Measurements from ENCODE around the gene PRUNE1. TPM values are rescaled to one million over a fixed set of nuclear protein-coding genes. Genes with fewer than 3 reads are reported as not detected.

Gene PRUNE1
- polyA plus RNA-seq, 2 of the 4 experiments (the other 2 are of a cell fraction) = 11.9 to 27.5 TPM

DNA sequence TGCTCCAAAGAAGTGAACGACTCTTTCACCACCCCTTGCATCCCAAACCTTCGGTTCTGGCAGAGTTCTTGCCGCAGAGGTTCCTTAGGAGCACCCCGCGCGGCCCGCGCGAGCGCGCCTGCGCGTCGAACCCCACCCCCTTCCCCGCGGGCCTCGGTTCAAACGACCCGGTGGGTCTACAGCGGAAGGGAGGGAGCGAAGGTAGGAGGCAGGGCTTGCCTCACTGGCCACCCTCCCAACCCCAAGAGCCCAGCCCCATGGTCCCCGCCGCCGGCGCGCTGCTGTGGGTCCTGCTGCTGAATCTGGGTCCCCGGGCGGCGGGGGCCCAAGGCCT, 39.3 kb downstream of the PRUNE1 start, which contains the start of gene C1orf56:
TSS of gene C1orf56 (plus strand) at position 161 of the 334 bp plus-strand sequence. CDS start at position 258, 97 bp downstream.
- ATAC-seq (peak; percentile 82 to 84), FAIRE-seq (no peak), DNase-seq (ENCODE audit: low read depth in 1 of 2, low spot score in 1 of 2) (peak; percentile 76 to 91)
- Histone ChIP-seq H3K4me2 (peak within 1 kb of the TSS; percentile 95), H3K9me3 (no peaks in the 10 kb centered on the region), H3K27ac (peak within 1 kb of the TSS; percentile 94 to 96), H3K4me1 (peaks cover 16% of the 10 kb centered on the region), H3K4me3 (peak within 1 kb of the TSS; percentile 80)
- 4% methylated on average over 17 of the region's 29 CpGs for WGBS (ENCODE audit: missing lambda C conversion rate)
- ChIA-PET POLR2A (interaction anchor here (1.0 to 2.0 kb wide), 5 partner anchors 12 to 41 kb away, joined by 3 to 34 read pairs (median 4); partner anchors contain the start of genes CDC42SE1, MINDY1 and MLLT11), CTCF (interaction anchor here (0.6 to 7.8 kb wide), 18 partner anchors 8 to 90 kb away, joined by 3 to 62 read pairs (median 3); partner anchors contain the start of genes CDC42SE1 and MINDY1)
- TF ChIP-seq REST (IDR thresholded peaks at IDR 0.05) = no peak
- TF ChIP-seq JUN (IDR thresholded peaks at IDR 0.05) = peak in 1 of 2 experiments; percentile 53; a peak in 1 of 5 replicates
- 0 out of 2 replicates have a peak, but pooled peaks have one; percentile 37 for TF ChIP-seq TFCP2L1 (CRISPR knock-in tag; IDR thresholded peaks at IDR 0.05)
- no peak for TF ChIP-seq TP53 (CRISPR knock-in tag; IDR thresholded peaks at IDR 0.05)
- TF ChIP-seq MAZ (IDR thresholded peaks at IDR 0.05; ENCODE audit: borderline replicate concordance, low read depth, low read length) = no peak; the same call in 1 of the 2 replicates
- TF ChIP-seq BCL3 (IDR thresholded peaks at IDR 0.05) = peak; percentile 71; the same call in 1 of the 3 replicates
- no peak for TF ChIP-seq ESRRA (IDR thresholded peaks at IDR 0.05; ENCODE audit: borderline replicate concordance, low read length)
- TF ChIP-seq CHD2 (IDR thresholded peaks at IDR 0.05; ENCODE audit: low read length, partially characterized antibody) = no peak
- TF ChIP-seq POLR2A (IDR thresholded peaks at IDR 0.05; ENCODE audit: low read length) = peak; percentile 61
- TF ChIP-seq, protein P1, sequence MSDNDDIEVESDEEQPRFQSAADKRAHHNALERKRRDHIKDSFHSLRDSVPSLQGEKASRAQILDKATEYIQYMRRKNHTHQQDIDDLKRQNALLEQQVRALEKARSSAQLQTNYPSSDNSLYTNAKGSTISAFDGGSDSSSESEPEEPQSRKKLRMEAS (IDR thresholded peaks at IDR 0.05) = no peak; the same call in 1 of the 2 replicates
- TF ChIP-seq RNF2 (IDR thresholded peaks at IDR 0.05; ENCODE audit: borderline replicate concordance, low read depth) = no peak
- TF ChIP-seq E2F6 (IDR thresholded peaks at IDR 0.05; ENCODE audit: borderline replicate concordance, low read depth) = no peak
- no peak for TF ChIP-seq NPAS2 (CRISPR knock-in tag; IDR thresholded peaks at IDR 0.05; ENCODE audit: borderline replicate concordance)
- no peak for TF ChIP-seq SMC3 (IDR thresholded peaks at IDR 0.05)

DNA sequence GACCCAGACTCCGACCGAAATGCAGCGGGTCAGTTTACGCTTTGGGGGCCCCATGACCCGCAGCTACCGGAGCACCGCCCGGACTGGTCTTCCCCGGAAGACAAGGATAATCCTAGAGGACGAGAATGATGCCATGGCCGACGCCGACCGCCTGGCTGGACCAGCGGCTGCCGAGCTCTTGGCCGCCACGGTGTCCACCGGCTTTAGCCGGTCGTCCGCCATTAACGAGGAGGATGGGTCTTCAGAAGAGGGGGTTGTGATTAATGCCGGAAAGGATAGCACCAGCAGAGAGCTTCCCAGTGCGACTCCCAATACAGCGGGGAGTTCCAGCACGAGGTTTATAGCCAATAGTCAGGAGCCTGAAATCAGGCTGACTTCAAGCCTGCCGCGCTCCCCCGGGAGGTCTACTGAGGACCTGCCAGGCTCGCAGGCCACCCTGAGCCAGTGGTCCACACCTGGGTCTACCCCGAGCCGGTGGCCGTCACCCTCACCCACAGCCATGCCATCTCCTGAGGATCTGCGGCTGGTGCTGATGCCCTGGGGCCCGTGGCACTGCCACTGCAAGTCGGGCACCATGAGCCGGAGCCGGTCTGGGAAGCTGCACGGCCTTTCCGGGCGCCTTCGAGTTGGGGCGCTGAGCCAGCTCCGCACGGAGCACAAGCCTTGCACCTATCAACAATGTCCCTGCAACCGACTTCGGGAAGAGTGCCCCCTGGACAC, 39.8 kb downstream of the PRUNE1 start:
- FAIRE-seq = no peak
- CTCF ChIA-PET = interaction anchor here (0.8 to 7.8 kb wide), 17 partner anchors 9 to 91 kb away, joined by 3 to 62 read pairs (median 3); partner anchors contain the start of genes BNIPL, CDC42SE1 and MINDY1
- ATAC-seq = peak; percentile 87 to 91
- TF ChIP-seq POLR2A (IDR thresholded peaks at IDR 0.05; ENCODE audit: low read length) = peak; percentile 53; the same call in 1 of the 2 replicates
- peak; percentile 88; the same call in 1 of the 2 replicates for TF ChIP-seq POLR2AphosphoS2 (conservative IDR thresholded peaks at IDR 0.05; ENCODE audit: low read length)
- peak; percentile 26 to 31; a peak in 2 of 5 replicates for TF ChIP-seq JUN (IDR thresholded peaks at IDR 0.05)
- peak; percentile 67; the same call in 2 of the 3 replicates for TF ChIP-seq CTCF (IDR thresholded peaks at IDR 0.05)
- TF ChIP-seq, protein P1 (IDR thresholded peaks at IDR 0.05) = peak; percentile 80
- peak; percentile 38; the same call in 1 of the 2 replicates for TF ChIP-seq PHF8 (IDR thresholded peaks at IDR 0.05; ENCODE audit: borderline replicate concordance, low read depth)
- TF ChIP-seq MAZ (IDR thresholded peaks at IDR 0.05; ENCODE audit: borderline replicate concordance, low read depth, low read length) = no peak
- TF ChIP-seq RAD21 (conservative IDR thresholded peaks at IDR 0.05 in 1 of 2, IDR thresholded peaks at IDR 0.05 in 1 of 2) = peak in 1 of 2 experiments; percentile 17; a peak in 1 of 5 replicates
- no peak for TF ChIP-seq RFX5 (IDR thresholded peaks at IDR 0.05)
- TF ChIP-seq HOXB5 (CRISPR knock-in tag; IDR thresholded peaks at IDR 0.05) = peak; percentile 32; the same call in 1 of the 2 replicates
- TF ChIP-seq E2F6 (IDR thresholded peaks at IDR 0.05; ENCODE audit: borderline replicate concordance, low read depth) = peak; percentile 62; the same call in 1 of the 2 replicates
- TF ChIP-seq USF2 (IDR thresholded peaks at IDR 0.05) = no peak
- no peak for TF ChIP-seq TP53 (CRISPR knock-in tag; IDR thresholded peaks at IDR 0.05)
- POLR2A ChIA-PET = interaction anchor here (0.7 to 2.0 kb wide), 7 partner anchors 12 to 196 kb away, joined by 3 to 34 read pairs (median 3); partner anchors contain the start of genes ANXA9, CDC42SE1, MINDY1 and MLLT11
- Histone ChIP-seq H3K4me1 (peaks cover 16% of the 10 kb centered on the region), H3K9me3 (no peaks in the 10 kb centered on the region), H3K27ac (peak overlapping the region; percentile 94 to 96), H3K4me3 (peak overlapping the region; percentile 80), H3K4me2 (peak overlapping the region; percentile 95)
- peak; percentile 83 to 96 for DNase-seq (ENCODE audit: low read depth in 1 of 2, low spot score in 1 of 2)
- WGBS (ENCODE audit: missing lambda C conversion rate) = 2% methylated on average over 21 of the region's 48 CpGs
